GM21390 (cell line): ENCODE results near the gene GP9.
"Not testable (repeated sequence)": the region's sequence is repeated elsewhere in the genome, so short reads cannot be mapped to it uniquely, and the experiment has no call there.

Experiments
- ATAC-seq: cut with Tn5 transposase; IDR thresholded peaks from one replicate; pipeline ENCODE4 v1.9.1; 2021; ENCODE audit not compliant: unreplicated experiment

The GP9 gene

GRCh38 chr3:129069313-129070085 is 8.9 kb downstream of the GP9 start:
- not testable (repeated sequence) for ATAC-seq

DNA sequence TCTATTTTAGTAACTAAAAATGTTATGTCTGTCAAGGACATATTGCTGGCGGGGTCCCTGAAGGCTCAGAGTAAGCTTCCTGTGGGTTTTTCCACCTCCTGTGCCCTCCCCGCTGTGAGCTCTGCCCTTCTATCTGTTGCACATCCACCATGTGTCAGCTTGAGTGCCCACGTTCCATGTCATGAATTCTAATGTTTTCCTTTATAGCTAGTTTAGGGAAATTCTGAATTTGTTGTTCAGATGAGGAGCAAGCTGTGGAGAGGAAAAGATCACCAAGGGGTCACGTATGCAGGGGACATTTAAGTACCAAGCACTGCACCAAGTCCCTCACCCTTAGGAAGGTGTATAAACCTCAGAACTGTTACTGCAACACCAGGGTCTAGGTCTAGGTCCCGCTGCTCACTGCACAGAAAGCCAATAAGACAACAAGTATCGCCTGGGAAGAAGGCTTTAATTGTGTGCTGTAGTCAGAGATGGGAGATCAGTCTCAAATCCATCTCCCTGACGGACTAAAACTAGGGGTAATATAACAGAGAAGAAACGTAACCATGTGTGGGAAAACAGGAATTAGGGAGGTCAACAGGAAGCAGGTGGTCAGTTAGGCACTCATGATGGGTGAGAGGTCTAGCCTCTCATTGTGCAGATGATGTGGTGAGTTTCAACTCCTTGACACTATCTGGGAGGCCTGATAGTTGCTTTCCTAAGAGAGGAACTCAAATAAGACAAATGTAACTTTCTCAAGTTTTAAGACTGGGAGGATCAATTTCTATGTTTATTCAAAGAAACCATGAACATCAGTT is 9.7 kb downstream of the GP9 start:
- ATAC-seq = no peak

- ATAC-seq = no peak
Observed at GRCh38 chr3:129077222-129077621, 16.6 kb downstream of the GP9 start.

DNA sequence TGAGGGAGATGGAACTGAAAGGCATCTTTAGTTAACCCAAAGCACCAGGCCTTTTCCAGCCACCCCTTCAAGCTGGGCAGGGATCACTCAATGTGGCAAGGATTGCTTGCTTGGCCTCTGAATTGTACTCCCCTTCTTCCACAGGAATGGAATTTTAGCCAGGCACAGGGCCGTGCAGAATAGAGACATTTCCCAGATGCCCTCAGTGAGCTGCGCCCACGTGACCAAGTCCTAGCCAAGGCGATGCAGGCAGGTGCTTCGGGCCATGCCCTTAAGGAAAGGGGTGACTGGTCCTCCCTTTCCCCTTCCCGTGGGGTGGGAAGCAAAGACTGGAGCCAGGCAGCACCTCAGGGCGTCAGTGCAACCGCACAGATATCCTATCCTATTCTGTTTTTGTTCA is 17.9 kb downstream of the GP9 start:
- no peak for ATAC-seq

- ATAC-seq = no peak
Observed at GRCh38 chr3:129081503-129081902, 20.9 kb downstream of the GP9 start.

DNA sequence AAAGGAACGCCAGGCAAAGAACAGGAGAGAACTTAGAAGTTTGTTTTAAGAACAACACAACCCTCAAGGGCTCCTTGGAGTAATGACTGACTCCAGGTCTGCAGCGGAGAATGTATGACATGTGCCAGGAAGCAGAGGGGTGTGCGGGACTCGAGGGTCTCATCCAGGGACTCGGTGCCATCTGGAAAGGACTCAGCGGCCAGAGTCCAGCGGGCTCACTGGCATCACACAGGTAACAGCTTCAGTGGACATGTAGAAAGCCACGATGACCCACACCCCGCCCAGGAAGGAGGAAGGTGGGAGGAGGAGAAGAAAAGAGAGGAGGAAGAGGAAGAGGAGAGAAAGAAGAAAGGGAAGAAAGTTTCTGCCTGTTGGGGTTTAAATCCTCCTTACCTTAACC is 21.4 kb downstream of the GP9 start:
- no peak for ATAC-seq

- no peak for ATAC-seq
Observed at GRCh38 chr3:129084501-129084900, 23.9 kb downstream of the GP9 start.

- ATAC-seq = no peak
Observed at GRCh38 chr3:129085165-129085715, 24.7 kb downstream of the GP9 start.

DNA sequence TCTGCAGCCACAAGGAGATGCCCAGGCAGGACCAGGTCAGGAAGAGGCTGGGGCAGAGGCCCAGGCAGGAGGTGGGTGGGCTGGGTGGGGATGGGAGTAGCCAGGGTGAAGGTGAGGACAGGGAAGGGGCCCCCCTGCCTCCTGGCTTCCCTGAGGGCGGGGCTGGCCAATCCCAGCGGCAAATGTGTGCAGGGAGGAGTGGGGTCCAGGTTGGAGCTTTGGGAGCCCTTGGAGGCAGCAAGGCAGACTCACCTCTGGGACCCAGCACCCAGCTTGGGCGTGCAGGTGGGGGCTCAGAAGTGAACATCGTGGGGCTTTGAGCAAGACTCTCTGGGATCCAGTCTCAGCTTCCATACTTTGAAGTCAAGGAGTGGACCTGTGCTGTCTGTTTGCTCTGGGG is 25.2 kb downstream of the GP9 start:
- ATAC-seq = no peak

GRCh38 chr3:129087138-129087702 is 26.6 kb downstream of the GP9 start:
- ATAC-seq = no peak

DNA sequence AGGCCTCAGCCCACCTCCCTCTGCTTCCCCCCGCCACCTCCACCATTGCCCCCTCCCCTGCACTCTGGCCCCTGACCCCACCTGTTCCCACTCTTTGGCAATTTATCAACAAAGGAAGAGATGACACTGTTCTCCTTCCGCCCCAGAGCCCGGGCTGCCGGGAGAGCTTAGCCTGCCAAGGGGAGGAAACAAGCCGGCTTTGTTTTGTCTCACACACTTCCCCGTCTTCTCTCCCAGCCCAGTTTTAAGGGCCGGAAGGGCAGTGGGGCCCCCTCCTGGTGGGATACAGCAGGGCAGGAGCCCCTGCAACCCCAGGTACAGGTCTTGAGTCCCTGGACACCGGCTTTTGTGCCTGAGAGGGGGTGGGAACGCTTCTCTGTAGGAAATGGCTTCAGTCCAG is 27.3 kb downstream of the GP9 start:
- ATAC-seq = not testable (repeated sequence)

GRCh38 chr3:129088312-129088711 is 27.7 kb downstream of the GP9 start:
- ATAC-seq = not testable (repeated sequence)

DNA sequence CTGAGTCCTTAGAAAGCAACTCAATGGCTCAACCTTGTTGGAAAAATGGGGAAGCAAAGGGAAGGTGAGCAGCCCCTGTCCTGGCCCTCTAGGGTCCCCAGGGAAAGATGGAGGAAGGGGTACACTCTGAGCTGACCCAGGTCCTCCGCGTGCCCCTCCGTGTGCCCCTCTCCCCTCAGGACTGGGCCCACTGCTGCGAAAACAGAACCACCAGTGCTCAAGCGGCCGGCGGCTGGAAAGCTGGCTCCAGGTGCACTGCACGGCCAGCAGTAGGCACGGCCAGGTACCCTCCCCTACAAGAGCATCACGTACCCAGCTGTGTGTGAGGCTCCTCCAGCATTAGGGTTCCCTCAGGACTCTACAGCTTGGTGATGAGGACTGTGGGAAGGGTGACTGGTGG is 34.7 kb downstream of the GP9 start:
- ATAC-seq = no peak

GRCh38 chr3:129100274-129100673 is 39.7 kb downstream of the GP9 start:
- no peak for ATAC-seq

DNA sequence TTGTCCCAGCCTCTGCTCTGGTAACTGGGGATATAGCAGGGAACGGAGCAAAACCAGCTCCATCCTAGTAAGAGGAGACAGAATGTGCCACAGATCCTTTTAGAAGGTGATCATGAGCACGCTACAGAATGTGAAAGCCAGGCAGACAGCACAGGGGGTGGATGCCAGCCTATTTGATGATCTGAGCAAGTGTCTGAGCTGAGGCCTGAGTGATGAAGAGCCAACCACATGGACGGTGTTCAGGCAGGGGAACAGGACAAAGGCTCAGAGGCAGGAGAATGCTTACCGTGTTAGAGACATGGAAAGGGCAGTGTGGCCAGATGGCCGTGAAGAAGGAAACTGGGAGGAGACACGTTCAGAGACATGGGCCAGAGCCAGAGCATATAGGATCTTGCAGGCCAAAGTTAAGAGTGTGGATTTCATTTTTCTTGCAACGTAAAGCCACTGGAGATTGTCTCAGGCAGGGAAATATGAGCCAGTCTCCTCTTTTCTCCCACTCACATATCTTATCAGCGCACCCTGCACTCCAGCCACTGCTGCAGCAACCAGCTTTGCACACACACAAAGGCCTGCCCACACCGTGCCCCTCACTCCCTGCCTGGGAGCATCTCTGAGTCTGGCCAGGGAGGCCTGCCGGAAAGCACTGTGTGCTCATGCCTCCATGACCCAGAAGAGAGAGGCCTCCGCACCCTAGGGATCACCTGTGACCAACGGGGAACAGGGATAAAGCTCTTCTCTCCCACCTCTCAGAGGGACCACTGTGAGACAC is 41.0 kb downstream of the GP9 start:
- ATAC-seq = no peak

DNA sequence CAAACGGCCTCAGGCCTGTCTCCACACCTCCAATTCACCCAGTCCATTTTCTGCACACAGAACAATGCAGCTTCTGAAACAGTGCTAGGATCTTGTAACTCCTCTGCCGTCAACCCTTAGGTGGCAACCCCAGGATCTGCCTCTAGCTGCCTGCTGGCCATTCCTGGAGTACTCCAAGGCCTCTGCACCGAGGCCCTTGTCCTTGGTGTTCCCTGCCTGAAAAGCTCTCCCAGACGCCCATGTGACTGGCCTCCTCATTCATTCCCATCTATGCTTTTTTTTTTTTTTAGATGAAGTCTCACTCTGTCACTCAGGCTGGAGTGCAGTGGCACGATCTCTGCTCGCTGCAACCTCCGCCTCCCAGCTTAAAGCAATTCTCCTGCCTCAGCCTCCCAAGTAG is 42.7 kb downstream of the GP9 start:
- no peak for ATAC-seq

DNA sequence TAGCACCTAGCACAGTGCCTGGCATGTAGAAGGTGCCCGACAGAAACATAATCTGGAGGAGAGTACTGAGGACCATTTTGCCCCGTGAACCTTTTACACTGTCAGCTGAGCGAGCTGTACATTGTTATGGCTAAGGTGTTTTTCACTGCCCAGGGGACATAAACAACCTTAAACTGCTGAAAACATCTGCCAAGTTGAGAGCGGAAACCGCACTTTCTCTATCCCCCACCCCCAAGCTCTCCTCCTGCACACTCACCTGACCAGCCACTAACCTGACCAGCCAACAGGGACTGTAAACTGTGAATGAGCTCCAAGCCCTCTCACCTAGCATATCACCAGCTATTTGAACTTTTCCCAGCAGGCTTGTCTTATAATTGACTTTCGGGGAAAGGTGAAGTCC is 43.5 kb downstream of the GP9 start:
- no peak for ATAC-seq

DNA sequence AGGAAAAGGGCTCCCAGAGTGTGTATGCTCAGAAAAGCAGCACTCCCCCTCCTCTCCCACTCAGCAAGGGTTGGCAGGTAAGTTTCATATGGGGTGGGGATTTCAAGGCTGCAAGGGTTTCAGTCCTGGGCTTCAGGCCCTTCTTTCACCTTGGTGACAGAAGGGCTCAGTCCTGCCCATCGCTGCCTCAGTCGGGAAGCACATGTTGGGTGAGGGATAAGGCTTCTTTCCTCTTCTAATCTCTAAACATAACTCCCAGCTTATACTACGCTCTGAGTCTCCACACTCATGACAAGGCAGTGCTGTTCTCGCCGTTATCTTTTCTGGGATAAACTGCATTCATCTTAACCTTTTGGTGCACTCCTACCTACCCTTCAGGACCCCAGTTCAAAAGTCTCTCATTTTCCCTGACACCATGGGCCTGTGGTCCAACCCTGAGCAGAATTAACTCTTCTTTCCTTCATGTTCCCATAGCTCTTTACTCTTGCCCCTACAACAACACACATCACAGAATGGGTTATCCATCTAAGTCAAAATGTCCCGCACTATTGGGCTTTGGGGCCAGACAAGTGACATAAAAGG is 44.0 kb downstream of the GP9 start:
- no peak for ATAC-seq

GRCh38 chr3:129105862-129106261 is 45.3 kb downstream of the GP9 start:
- no peak for ATAC-seq

GRCh38 chr3:129106320-129106719 is 45.7 kb downstream of the GP9 start:
- ATAC-seq = no peak
